Thyroid gland (tissue), 4 donors: Measurements from ENCODE around the gene FAM78A. TPM values are rescaled to one million over a fixed set of nuclear protein-coding genes. Genes with fewer than 3 reads are reported as not detected.
A peak's percentile ranks its signal among the peaks of the same experiment; 100 is the strongest.

Experiments
- DNase-seq, 2 donors: peaks; one replicate each; pipeline ENCODE4 v3.0.0-alpha.2; 2019
- H3K27ac ChIP-seq, 3 donors: fragments of 200-600 bp; sonication (generic); 1 replicate in 2 of 3; 2 replicates in 1 of 3; pipeline ENCODE4 v1.5.1; 2016 to 2019; ENCODE audit warnings: mild to moderate bottlenecking in 1 of 3, moderate library complexity in 1 of 3
- H3K27me3 ChIP-seq: fragments of 200-600 bp; sonication (generic); one replicate; pipeline ENCODE4 v1.5.1; 2019
- H3K36me3 ChIP-seq, 2 donors: fragments of 200-600 bp; sonication (generic); one replicate each; pipeline ENCODE4 v1.5.1; 2016 to 2019
- H3K4me1 ChIP-seq, 2 donors: fragments of 200-600 bp; sonication (generic); one replicate each; pipeline ENCODE4 v1.5.1; 2017 to 2019
- H3K4me3 ChIP-seq, 3 donors: fragments of 200-600 bp; sonication (generic); replicated peaks in 1 of 3; 1 replicate in 2 of 3; 2 replicates in 1 of 3; pipeline ENCODE4 v1.5.1; 2016; ENCODE audit warnings: mild to moderate bottlenecking in 1 of 3
- H3K9me3 ChIP-seq: fragments of 200-600 bp; sonication (generic); one replicate; pipeline ENCODE4 v1.5.1; 2017
- POLR2A ChIP-seq, 2 donors: fragments of 450-650 bp; IDR thresholded peaks; one replicate each; pipeline ENCODE4 v1.6.1; 2017; ENCODE audit warnings: antibody characterized with exemption in 2 of 2, mild to moderate bottlenecking in 2 of 2, moderate library complexity in 1 of 2
- WGBS, 2 donors: methylation state at CpG; one replicate each; pipeline ENCODE4 v1.1.5; 2017; 5-methylcytosine and 5-hydroxymethylcytosine counted together
- intact Hi-C: fragments of 100-400 bp; cut with DNase I; formaldehyde crosslinking; loops from one replicate; pipeline ENCODE4 v1.15.1; 2023
- total RNA-seq, 4 donors: library from RNA; depleted of rRNA; stranded (reverse); fragments of >200 nt; gene quantifications; one replicate each; pipeline ENCODE4 v1.2.3, GENCODE V29; 2016
- TF ChIP-seq, protein P1 (sequence below), 6 experiments: fragments of 200-600 bp in 3 of 6; fragments of 450-650 bp in 3 of 6; sonication (generic) in 3 of 6; IDR thresholded peaks; one replicate each; pipeline ENCODE4 v1.5.1; 2016 to 2019; ENCODE audit warnings: antibody characterized with exemption in 6 of 6, mild to moderate bottlenecking in 2 of 6, inconsistent platforms in 1 of 6, moderate library complexity in 1 of 6

The FAM78A gene
- total RNA-seq, 4 donors from 2014 or later: 1.1 to 3.4 (median 1.6) TPM

- no peaks in the 10 kb centered on the region for H3K27me3 ChIP-seq
- H3K36me3 ChIP-seq: peaks cover 21 to 31% of the 10 kb centered on the region in 2 donors
- no peaks in the 10 kb centered on the region for H3K9me3 ChIP-seq
- no peak for TF ChIP-seq POLR2A (IDR thresholded peaks at IDR 0.05)
- TF ChIP-seq, protein P1, sequence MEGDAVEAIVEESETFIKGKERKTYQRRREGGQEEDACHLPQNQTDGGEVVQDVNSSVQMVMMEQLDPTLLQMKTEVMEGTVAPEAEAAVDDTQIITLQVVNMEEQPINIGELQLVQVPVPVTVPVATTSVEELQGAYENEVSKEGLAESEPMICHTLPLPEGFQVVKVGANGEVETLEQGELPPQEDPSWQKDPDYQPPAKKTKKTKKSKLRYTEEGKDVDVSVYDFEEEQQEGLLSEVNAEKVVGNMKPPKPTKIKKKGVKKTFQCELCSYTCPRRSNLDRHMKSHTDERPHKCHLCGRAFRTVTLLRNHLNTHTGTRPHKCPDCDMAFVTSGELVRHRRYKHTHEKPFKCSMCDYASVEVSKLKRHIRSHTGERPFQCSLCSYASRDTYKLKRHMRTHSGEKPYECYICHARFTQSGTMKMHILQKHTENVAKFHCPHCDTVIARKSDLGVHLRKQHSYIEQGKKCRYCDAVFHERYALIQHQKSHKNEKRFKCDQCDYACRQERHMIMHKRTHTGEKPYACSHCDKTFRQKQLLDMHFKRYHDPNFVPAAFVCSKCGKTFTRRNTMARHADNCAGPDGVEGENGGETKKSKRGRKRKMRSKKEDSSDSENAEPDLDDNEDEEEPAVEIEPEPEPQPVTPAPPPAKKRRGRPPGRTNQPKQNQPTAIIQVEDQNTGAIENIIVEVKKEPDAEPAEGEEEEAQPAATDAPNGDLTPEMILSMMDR (IDR thresholded peaks at IDR 0.05): no peak
- DNase-seq: no peak
- intact Hi-C loops: no loop called here
- 90 to 93% methylated on average over 16 of the region's 16 CpGs for WGBS, 2 donors
- H3K4me3 ChIP-seq: no peak overlapping the region
- peaks cover 15 to 17% of the 10 kb centered on the region in 2 donors for H3K4me1 ChIP-seq
- no peak overlapping the region for H3K27ac ChIP-seq
These were observed 41.4 kb downstream of the FAM78A start for GRCh38 chr9:131234799-131235479.

- no peak for DNase-seq
- Histone ChIP-seq H3K27me3 (no peaks in the 10 kb centered on the region), H3K27ac (no peak overlapping the region), H3K4me3 (no peak overlapping the region), H3K4me1 (peaks cover 15 to 17% of the 10 kb centered on the region in 2 donors), H3K9me3 (no peaks in the 10 kb centered on the region), H3K36me3 (peaks cover 21 to 33% of the 10 kb centered on the region in 2 donors)
- intact Hi-C loops: no loop called here
- no peak for TF ChIP-seq POLR2A (IDR thresholded peaks at IDR 0.05)
- TF ChIP-seq, protein P1 (IDR thresholded peaks at IDR 0.05): no peak
- WGBS, 2 donors: 86 to 97% methylated on average over 8 to 9 of the region's 9 CpGs
These were observed 42.3 kb downstream of the FAM78A start for GRCh38 chr9:131233995-131234394.

GRCh38 chr9:131233556-131233955 is 42.8 kb downstream of the FAM78A start:
- 94% methylated on average over 11 of the region's 11 CpGs for WGBS, 2 donors
- Histone ChIP-seq H3K9me3 (no peaks in the 10 kb centered on the region), H3K36me3 (peaks cover 21 to 33% of the 10 kb centered on the region in 2 donors), H3K27me3 (no peaks in the 10 kb centered on the region), H3K4me3 (no peak overlapping the region), H3K4me1 (peaks cover 13 to 17% of the 10 kb centered on the region in 2 donors), H3K27ac (no peak overlapping the region)
- DNase-seq: no peak
- no peak for TF ChIP-seq POLR2A (IDR thresholded peaks at IDR 0.05)
- TF ChIP-seq, protein P1 (IDR thresholded peaks at IDR 0.05): no peak
- intact Hi-C loops: no loop called here

- WGBS, 2 donors: 86 to 91% methylated on average over 8 of the region's 8 CpGs
- Histone ChIP-seq H3K36me3 (peaks cover 18 to 33% of the 10 kb centered on the region in 2 donors), H3K27ac (no peak overlapping the region), H3K9me3 (no peaks in the 10 kb centered on the region), H3K27me3 (no peaks in the 10 kb centered on the region), H3K4me1 (peaks cover 0 to 15% of the 10 kb centered on the region in 2 donors), H3K4me3 (no peak overlapping the region)
- TF ChIP-seq, protein P1 (IDR thresholded peaks at IDR 0.05): no peak
- no peak for TF ChIP-seq POLR2A (IDR thresholded peaks at IDR 0.05)
- no peak for DNase-seq
- intact Hi-C loops: no loop called here
These were observed 47.3 kb downstream of the FAM78A start for GRCh38 chr9:131228988-131229387.

GRCh38 chr9:131227959-131228460 is 48.3 kb downstream of the FAM78A start:
- no peak overlapping the region for H3K4me3 ChIP-seq
- H3K9me3 ChIP-seq: no peaks in the 10 kb centered on the region
- peak; percentile 71 for DNase-seq
- TF ChIP-seq POLR2A (IDR thresholded peaks at IDR 0.05): no peak
- H3K36me3 ChIP-seq: peaks cover 14 to 24% of the 10 kb centered on the region in 2 donors
- no peaks in the 10 kb centered on the region for H3K27me3 ChIP-seq
- peaks cover 0 to 15% of the 10 kb centered on the region in 2 donors for H3K4me1 ChIP-seq
- no peak overlapping the region for H3K27ac ChIP-seq
- WGBS, 2 donors: 32 to 41% methylated on average over 3 to 9 of the region's 9 CpGs
- intact Hi-C loops: no loop called here
